Neural cell (in vitro differentiated cells): ENCODE results near the gene BRINP1. TPM values are rescaled to one million over a fixed set of nuclear protein-coding genes. Genes with fewer than 3 reads are reported as not detected.

ENCODE experiments used
- H2AFZ ChIP-seq: fragments of 200-600, 300-800 bp; sonication (generic), shearing (Covaris generic); 2 replicates; pipeline ENCODE4 v1.6.0; 2014; ENCODE audit warnings: low read depth, mild to moderate bottlenecking, antibody characterized with exemption, low read length, moderate library complexity
- H3F3A ChIP-seq: fragments of 200-600 bp; shearing (Covaris generic); 2 replicates; pipeline ENCODE4 v1.6.1; 2016; ENCODE audit warnings: mild to moderate bottlenecking, moderate library complexity, mixed read lengths, antibody characterized with exemption, low read length; ENCODE audit not compliant: insufficient read depth, poor library complexity, severe bottlenecking
- H3K27ac ChIP-seq: fragments of 200-600, 300-800 bp; sonication (generic), shearing (Covaris generic); 2 replicates; pipeline ENCODE4 v1.5.1; 2014; ENCODE audit warnings: mild to moderate bottlenecking, low read length, moderate library complexity
- H3K27me3 ChIP-seq: fragments of 300-800, 200-600 bp; sonication (generic), shearing (Covaris generic); 2 replicates; pipeline ENCODE4 v1.6.0; 2014; ENCODE audit warnings: mild to moderate bottlenecking, low read depth, low read length, moderate library complexity; ENCODE audit not compliant: insufficient read depth
- H3K36me3 ChIP-seq: fragments of 300-800, 200-600 bp; sonication (generic), shearing (Covaris generic); 2 replicates; pipeline ENCODE4 v1.5.1; 2014; ENCODE audit warnings: mild to moderate bottlenecking, antibody characterized with exemption, low read length, moderate library complexity; ENCODE audit not compliant: insufficient read depth
- H3K4me2 ChIP-seq: fragments of 300-800, 200-600 bp; sonication (generic), shearing (Covaris generic); 2 replicates; pipeline ENCODE4 v1.6.0; 2014; ENCODE audit warnings: mild to moderate bottlenecking, low read length
- H3K4me3 ChIP-seq: fragments of 300-800, 200-600 bp; sonication (generic), shearing (Covaris generic); 2 replicates; pipeline ENCODE4 v1.5.1; 2014; ENCODE audit warnings: mild to moderate bottlenecking, low read length, moderate library complexity
- H3K79me2 ChIP-seq: fragments of 200-600 bp; shearing (Covaris generic); replicated peaks from 2 replicates; pipeline ENCODE4 v1.6.0; 2014; ENCODE audit warnings: mild to moderate bottlenecking, low read length, moderate library complexity; ENCODE audit not compliant: insufficient read depth
- H3K9ac ChIP-seq: fragments of 300-800, 200-600 bp; sonication (generic), shearing (Covaris generic); 2 replicates; pipeline ENCODE4 v1.6.1; 2016; ENCODE audit warnings: mild to moderate bottlenecking, low read length, mixed read lengths
- H3K9me2 ChIP-seq: fragments of 200-600 bp; shearing (Covaris generic); 2 replicates; pipeline ENCODE4 v1.6.1; 2016; ENCODE audit warnings: mild to moderate bottlenecking, low read length, mixed read lengths; ENCODE audit not compliant: insufficient read depth
- H3K9me3 ChIP-seq: fragments of 200-600, 300-800 bp; sonication (generic), shearing (Covaris generic); 2 replicates; pipeline ENCODE4 v1.6.1; 2016; ENCODE audit warnings: mild to moderate bottlenecking, mixed run types, low read length, moderate library complexity, mixed read lengths
- H4K20me1 ChIP-seq: fragments of 200-600 bp; shearing (Covaris generic); 2 replicates; pipeline ENCODE4 v1.6.1; 2016; ENCODE audit warnings: mild to moderate bottlenecking, mixed run types; ENCODE audit not compliant: insufficient read depth
- CTCF ChIP-seq: fragments of 450-650 bp; IDR thresholded peaks from 2 replicates; pipeline ENCODE4 v1.5.1; 2014; ENCODE audit warnings: antibody characterized with exemption, mild to moderate bottlenecking, moderate library complexity; ENCODE audit not compliant: poor library complexity, severe bottlenecking
- EP300 ChIP-seq: fragments of 450-650 bp; conservative IDR thresholded peaks from 2 replicates; pipeline ENCODE4 v1.6.1; 2014; ENCODE audit warnings: antibody characterized with exemption, mild to moderate bottlenecking, moderate library complexity; ENCODE audit not compliant: poor library complexity, severe bottlenecking
- EZH2 ChIP-seq: fragments of 200-600, 300-800 bp; shearing (Covaris generic), sonication (generic); IDR thresholded peaks from 2 replicates; pipeline ENCODE4 v1.6.1; 2014; ENCODE audit warnings: antibody characterized with exemption, low read length, borderline replicate concordance, mild to moderate bottlenecking; ENCODE audit not compliant: insufficient read depth, poor library complexity, severe bottlenecking
- MXI1 ChIP-seq: fragments of 450-650 bp; conservative IDR thresholded peaks from 2 replicates; pipeline ENCODE4 v1.6.1; 2014; ENCODE audit warnings: antibody characterized with exemption, mild to moderate bottlenecking; ENCODE audit not compliant: poor library complexity, severe bottlenecking
- POLR2AphosphoS5 ChIP-seq: IDR thresholded peaks from 2 replicates; pipeline ENCODE4 v1.6.1; 2012
- RAD21 ChIP-seq: fragments of 450-650 bp; conservative IDR thresholded peaks from 2 replicates; pipeline ENCODE4 v1.6.1; 2014; ENCODE audit warnings: antibody characterized with exemption, mild to moderate bottlenecking, moderate library complexity
- SMC3 ChIP-seq: fragments of 450-650 bp; conservative IDR thresholded peaks from 2 replicates; pipeline ENCODE4 v1.6.1; 2014; ENCODE audit warnings: antibody characterized with exemption, mild to moderate bottlenecking, moderate library complexity; ENCODE audit not compliant: poor library complexity
- TAF1 ChIP-seq: IDR thresholded peaks from 2 replicates; pipeline ENCODE4 v1.6.1; 2012; ENCODE audit warnings: low read depth
- polyA plus RNA-seq: library from polyadenylated mRNA; depleted of rRNA; stranded (reverse); fragments of >200 nt; gene quantifications from 2 replicates; pipeline ENCODE4 v1.2.3, GENCODE V29; 2014
- TF ChIP-seq, protein P1 (sequence below): IDR thresholded peaks from 2 replicates; pipeline ENCODE4 v1.6.1; 2012; ENCODE audit warnings: borderline replicate concordance

The BRINP1 gene
- polyA plus RNA-seq, 1 donor from 2014 or later = 15.6 TPM

DNA sequence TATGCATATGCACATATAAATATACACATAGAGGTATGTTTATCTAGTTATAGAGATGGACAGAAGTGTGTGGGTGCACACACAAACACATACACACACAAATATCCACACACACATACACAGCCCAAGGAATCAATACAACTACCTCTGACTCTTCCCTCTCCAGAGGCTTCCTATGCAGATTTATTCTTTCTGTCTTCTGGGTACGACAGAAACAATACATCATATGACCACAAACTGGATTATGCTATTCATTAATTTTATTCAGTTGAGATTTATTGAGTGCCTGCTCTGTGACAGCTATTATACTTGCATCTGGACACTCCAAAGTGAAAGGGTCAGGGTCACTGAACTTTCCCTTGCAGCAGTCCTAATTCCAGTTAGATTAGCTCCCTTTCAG, 155.8 kb downstream of the BRINP1 start:
- H3K4me2 ChIP-seq = no peak overlapping the region
- H3K79me2 ChIP-seq = no peaks in the 10 kb centered on the region
- no peaks in the 10 kb centered on the region for H3K27me3 ChIP-seq
- H4K20me1 ChIP-seq = no peaks in the 10 kb centered on the region
- TF ChIP-seq CTCF (no peak), SMC3 (no peak), EP300 (no peak), MXI1 (no peak), POLR2AphosphoS5 (no peak), RAD21 (no peak), EZH2 (no peak), TAF1 (no peak)
- TF ChIP-seq, protein P1, sequence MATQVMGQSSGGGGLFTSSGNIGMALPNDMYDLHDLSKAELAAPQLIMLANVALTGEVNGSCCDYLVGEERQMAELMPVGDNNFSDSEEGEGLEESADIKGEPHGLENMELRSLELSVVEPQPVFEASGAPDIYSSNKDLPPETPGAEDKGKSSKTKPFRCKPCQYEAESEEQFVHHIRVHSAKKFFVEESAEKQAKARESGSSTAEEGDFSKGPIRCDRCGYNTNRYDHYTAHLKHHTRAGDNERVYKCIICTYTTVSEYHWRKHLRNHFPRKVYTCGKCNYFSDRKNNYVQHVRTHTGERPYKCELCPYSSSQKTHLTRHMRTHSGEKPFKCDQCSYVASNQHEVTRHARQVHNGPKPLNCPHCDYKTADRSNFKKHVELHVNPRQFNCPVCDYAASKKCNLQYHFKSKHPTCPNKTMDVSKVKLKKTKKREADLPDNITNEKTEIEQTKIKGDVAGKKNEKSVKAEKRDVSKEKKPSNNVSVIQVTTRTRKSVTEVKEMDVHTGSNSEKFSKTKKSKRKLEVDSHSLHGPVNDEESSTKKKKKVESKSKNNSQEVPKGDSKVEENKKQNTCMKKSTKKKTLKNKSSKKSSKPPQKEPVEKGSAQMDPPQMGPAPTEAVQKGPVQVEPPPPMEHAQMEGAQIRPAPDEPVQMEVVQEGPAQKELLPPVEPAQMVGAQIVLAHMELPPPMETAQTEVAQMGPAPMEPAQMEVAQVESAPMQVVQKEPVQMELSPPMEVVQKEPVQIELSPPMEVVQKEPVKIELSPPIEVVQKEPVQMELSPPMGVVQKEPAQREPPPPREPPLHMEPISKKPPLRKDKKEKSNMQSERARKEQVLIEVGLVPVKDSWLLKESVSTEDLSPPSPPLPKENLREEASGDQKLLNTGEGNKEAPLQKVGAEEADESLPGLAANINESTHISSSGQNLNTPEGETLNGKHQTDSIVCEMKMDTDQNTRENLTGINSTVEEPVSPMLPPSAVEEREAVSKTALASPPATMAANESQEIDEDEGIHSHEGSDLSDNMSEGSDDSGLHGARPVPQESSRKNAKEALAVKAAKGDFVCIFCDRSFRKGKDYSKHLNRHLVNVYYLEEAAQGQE = no peak
- no peak overlapping the region for H2AFZ ChIP-seq
- H3K9ac ChIP-seq = no peak overlapping the region
- H3K9me2 ChIP-seq = no peaks in the 10 kb centered on the region
- no peaks in the 10 kb centered on the region for H3K9me3 ChIP-seq
- no peaks in the 10 kb centered on the region for H3F3A ChIP-seq
- H3K27ac ChIP-seq = no peak overlapping the region
- H3K4me3 ChIP-seq = no peak overlapping the region
- H3K36me3 ChIP-seq = no peaks in the 10 kb centered on the region

DNA sequence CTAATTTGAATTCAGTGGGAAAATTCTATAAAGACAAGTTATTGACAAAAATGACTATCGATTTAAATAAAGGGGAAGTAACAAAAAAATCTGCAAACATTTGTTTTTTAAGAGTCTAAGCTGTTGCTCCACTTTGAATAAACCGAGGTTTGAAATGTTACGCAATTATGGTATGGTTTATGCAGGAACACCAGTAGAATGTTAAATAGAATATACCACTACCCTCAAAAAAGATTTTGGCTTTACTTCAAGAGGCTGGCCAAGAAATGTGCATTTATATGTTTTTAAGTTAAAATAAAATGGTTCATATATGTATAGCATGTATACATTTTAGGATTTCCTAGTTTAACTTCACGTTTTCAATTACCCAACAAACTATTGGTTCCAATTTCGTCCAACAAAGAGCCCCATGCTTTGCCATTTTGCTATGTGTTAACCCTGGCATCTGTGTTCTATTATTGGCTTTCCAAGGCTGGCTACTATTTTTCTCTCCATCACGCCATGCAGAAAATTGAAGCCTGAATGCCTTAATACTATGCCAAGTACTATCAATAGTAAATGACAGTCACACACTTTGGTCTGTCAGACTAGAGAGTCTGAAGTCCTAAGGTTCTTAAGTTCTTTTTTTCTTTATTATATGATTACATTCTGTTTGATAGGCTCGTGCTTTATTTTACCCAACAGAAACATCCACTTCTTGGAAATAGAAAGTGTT, 171.2 kb downstream of the BRINP1 start:
- H3K4me3 ChIP-seq = no peak overlapping the region
- TF ChIP-seq SMC3 (no peak), TAF1 (no peak)
- H3K9me3 ChIP-seq = no peaks in the 10 kb centered on the region

More for the DNA sequence above, 171.2 kb downstream of the BRINP1 start:
- H3K36me3 ChIP-seq = no peaks in the 10 kb centered on the region
- no peaks in the 10 kb centered on the region for H3K9me2 ChIP-seq
- H3F3A ChIP-seq = no peaks in the 10 kb centered on the region
- H3K79me2 ChIP-seq = no peaks in the 10 kb centered on the region
- no peaks in the 10 kb centered on the region for H4K20me1 ChIP-seq
- H2AFZ ChIP-seq = no peak overlapping the region
- no peaks in the 10 kb centered on the region for H3K27me3 ChIP-seq
- H3K4me2 ChIP-seq = no peak overlapping the region
- H3K9ac ChIP-seq = no peak overlapping the region
- H3K27ac ChIP-seq = no peak overlapping the region
